LNCaP clone FGC (cell line): Measurements from ENCODE around the gene HMG20A.

Experiments used
- DNase-seq: peaks from one replicate; pipeline ENCODE4 v3.0.0-alpha.2; 2011; ENCODE audit warnings: low read depth
- H3K4me3 ChIP-seq: 2 replicates; pipeline ENCODE4 v1.5.1; 2011; ENCODE audit warnings: mild to moderate bottlenecking, low read depth, low read length, control low read depth
- TF ChIP-seq, protein P1 (sequence below): IDR thresholded peaks from 2 replicates; pipeline ENCODE4 v1.5.1; 2012; ENCODE audit warnings: mild to moderate bottlenecking; ENCODE audit not compliant: control insufficient read depth, insufficient read depth; ENCODE audit errors: extremely low read depth

HMG20A gene

DNA sequence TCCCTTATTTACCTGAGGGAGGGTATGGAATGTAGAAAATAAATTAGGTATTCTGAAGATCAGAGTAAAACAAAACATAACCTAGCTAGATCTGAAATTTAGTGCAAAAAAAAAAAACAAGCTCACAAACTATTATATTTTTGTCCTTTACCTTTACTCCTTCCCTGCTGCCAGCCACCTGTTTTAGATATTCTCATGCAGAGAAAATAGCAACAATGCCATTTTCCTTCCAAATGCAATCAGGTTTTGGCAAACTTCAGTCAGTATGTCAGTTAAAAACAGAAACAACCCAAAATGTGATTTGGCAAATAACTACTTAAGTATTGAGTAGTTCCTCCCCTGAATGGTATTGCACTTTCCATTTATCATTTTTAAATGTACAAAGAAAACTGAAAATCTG lies 36.6 kb upstream of the HMG20A start:
- TF ChIP-seq, protein P1, sequence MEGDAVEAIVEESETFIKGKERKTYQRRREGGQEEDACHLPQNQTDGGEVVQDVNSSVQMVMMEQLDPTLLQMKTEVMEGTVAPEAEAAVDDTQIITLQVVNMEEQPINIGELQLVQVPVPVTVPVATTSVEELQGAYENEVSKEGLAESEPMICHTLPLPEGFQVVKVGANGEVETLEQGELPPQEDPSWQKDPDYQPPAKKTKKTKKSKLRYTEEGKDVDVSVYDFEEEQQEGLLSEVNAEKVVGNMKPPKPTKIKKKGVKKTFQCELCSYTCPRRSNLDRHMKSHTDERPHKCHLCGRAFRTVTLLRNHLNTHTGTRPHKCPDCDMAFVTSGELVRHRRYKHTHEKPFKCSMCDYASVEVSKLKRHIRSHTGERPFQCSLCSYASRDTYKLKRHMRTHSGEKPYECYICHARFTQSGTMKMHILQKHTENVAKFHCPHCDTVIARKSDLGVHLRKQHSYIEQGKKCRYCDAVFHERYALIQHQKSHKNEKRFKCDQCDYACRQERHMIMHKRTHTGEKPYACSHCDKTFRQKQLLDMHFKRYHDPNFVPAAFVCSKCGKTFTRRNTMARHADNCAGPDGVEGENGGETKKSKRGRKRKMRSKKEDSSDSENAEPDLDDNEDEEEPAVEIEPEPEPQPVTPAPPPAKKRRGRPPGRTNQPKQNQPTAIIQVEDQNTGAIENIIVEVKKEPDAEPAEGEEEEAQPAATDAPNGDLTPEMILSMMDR: no peak
- no peak overlapping the region for H3K4me3 ChIP-seq
- no peak for DNase-seq

DNA sequence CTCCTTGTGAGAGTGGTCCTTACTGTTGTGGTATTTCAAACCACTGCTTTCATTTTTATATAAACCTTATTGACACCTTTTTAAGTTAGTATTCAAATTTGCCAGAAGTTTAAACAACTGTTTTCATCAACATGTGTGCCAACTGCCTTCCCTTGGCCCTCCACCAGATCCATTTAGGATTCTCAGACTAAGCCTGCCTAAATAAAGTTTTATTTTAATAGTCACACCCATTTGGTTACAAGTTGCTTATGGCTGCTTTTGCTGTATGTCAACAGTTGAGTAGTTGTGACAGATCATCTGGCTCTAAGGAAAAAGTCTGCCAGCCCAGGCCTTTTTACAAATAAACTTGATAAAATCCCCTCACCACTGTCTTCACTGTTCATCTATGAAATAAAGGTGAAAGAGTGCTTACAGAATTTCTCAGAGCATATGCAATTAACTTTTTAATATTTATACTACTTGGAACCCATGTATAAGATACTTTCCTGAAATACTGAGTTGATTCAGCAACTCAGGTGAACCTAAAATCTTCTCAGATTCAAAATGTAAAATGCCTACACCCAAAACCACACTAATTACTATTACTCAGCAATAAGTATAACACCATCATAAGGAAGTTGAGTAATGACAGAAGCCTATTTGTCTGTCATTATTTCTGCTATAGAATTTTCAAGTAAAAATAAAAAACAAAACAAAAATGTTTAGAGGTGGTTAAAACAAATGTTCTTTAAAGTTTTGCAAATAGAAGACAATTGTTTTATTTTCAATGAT lies 35.9 kb upstream of the HMG20A start:
- H3K4me3 ChIP-seq: no peak overlapping the region
- TF ChIP-seq, protein P1: no peak
- DNase-seq: no peak

DNA sequence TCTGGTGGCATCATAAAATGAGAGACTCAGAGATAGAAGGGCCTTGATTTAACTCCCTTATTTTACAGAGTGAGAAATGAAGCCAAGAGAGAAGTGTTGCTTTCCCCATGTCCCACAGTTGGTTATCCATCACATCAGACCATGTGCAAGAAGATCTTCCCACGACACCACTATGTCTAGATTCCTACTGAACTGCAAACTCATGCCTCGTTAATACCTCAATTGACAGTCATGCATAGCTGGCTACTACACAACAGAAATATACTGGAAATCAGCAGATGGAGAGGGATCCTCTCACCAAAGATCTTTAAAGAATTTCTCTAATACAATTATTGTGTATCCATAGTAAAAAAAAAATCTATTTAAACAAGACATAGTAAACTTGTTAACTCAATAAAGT lies 34.1 kb upstream of the HMG20A start:
- no peak overlapping the region for H3K4me3 ChIP-seq
- DNase-seq: no peak
- TF ChIP-seq, protein P1: no peak

DNA sequence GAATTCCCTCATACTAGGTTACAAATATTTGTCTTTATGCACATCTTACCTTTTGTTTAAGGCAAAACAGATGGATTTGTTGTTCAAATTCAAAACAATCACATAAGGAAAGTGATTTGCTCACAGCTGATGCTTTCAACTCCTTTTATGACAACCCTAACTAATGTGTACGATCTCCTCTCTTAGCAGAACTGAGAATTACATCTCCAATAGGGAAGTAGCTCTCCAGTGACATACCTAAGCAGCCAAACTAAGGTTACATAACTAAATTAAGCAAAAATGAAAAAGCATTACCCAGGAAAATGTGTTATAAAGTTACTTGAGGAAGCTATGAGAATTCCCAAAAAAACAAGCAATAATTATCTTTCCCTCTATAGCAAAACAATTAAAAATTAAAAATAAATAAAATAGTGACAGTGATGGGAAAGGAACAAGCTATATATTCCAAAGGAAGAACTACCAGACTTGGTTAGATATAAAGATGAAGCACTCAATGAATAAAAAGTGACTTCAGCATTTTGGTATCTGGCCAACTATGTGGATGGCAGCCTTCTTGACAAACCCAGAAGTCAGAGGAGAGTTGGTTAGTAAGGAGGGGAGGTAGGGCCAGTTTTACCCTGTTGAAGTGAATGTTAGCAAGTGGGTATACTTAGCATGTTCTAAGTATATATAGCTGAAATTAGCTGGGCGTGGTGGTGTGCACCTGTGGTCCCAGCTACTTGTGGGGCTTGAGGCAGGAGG lies 33.2 kb upstream of the HMG20A start:
- no peak for DNase-seq
- no peak overlapping the region for H3K4me3 ChIP-seq
- TF ChIP-seq, protein P1: no peak

DNA sequence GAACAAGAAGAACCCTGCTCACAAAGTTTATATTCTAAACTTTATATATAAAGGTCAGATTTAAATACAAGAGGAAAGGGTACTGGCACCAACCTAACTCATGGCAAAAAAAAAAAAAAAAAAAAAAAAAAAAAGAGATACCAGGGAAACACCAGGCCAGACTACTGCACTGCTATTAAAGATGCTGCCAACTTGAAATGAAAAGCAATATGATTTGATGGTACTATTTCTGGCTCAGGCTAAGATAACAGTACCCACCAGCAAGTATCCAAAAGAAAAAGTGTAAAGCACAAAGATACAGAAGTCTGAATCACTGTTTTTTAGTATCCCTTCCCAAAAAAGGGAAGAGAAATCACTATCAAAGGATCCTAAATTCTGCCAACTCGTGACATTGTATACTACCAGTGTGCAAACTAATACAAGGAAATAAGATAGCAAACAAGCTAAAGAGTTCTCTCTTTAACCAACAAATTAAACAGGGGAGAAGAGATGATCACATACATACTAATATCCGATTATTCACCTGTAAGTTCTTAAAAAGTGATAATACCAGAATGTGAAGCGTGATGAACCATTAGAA lies 29.2 kb upstream of the HMG20A start:
- no peak for DNase-seq
- TF ChIP-seq, protein P1: no peak

DNA sequence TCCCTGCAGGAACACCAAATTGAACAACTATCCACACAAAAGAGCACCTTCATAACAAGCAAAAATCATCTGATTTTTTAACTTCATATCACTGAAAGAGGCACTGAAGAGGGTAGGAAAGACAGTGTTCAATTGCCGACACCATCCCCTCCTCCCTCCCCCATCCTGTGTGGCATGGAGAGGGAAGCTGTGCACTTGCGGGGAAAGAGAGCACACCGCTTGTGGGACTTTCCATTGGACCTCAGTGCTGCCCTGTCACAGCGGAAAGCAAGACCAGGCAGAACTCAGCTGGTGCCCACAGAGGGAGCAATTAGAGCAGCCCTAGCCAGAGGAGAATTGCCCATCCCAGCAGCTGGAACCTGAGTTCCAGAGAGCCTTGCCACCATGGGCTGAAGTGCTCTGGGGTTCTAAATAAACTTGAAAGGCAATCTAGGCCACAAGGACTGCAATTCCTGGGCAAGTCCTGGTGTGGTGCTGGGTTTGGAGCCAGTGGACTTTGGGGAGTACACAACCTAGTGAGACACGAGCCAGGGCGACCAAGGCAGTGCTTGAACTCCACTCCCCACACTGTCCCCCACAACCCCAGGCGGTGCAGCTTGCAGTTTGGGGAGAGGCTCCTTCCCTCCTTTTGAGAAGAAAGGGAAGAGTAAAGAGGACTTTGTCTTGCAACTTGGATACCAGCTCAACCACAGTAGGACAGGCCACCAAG lies 27.8 kb upstream of the HMG20A start:
- DNase-seq: no peak
- H3K4me3 ChIP-seq: no peak overlapping the region
- TF ChIP-seq, protein P1: no peak

More for the DNA sequence above, 29.2 kb upstream of the HMG20A start:
- no peak overlapping the region for H3K4me3 ChIP-seq
